IMR-90 (cell line): Measurements from ENCODE around the gene TRAF3IP1. TPM values are rescaled to one million over a fixed set of nuclear protein-coding genes. Genes with fewer than 3 reads are reported as not detected.

Experiments used
- ATAC-seq: fragments of 200-7000 bp; cut with Tn5 transposase; 2 replicates; pipeline ENCODE4 v1.9.1; 2020; ENCODE audit warnings: low read depth, mild to moderate bottlenecking, moderate library complexity
- BruUV-seq: library from RNA; stranded (reverse); fragments of 400-500 nt; replicated peaks from 2 replicates; lab custom pipeline; 2021; lab: Mats Ljungman, UMichigan
- CTCF ChIA-PET: fragments of 300-600 bp; formaldehyde crosslinking; extraction: SDS; loops from one replicate; lab custom pipeline; 2021; ENCODE audit warnings: antibody characterized with exemption; lab: Yijun Ruan, JAX
- POLR2A ChIA-PET: fragments of 300-600 bp; sonication (Branson Sonifier 250); formaldehyde crosslinking; loops from one replicate; lab custom pipeline; 2022; ENCODE audit warnings: antibody characterized with exemption; ENCODE audit not compliant: unreplicated experiment; lab: Charles Lee
- DNase-seq: peaks from one replicate; pipeline ENCODE4 v3.0.0; 2013
- H2AFZ ChIP-seq: replicated peaks from 2 replicates; pipeline ENCODE3; 2013; ENCODE audit warnings: low read length, mild to moderate bottlenecking; ENCODE audit not compliant: poor library complexity
- H2AK5ac ChIP-seq: 2 replicates; pipeline ENCODE4 v1.6.1; 2013; ENCODE audit warnings: low read depth, low read length, inconsistent platforms
- H2AK9ac ChIP-seq: replicated peaks from 2 replicates; pipeline ENCODE3; 2013; ENCODE audit warnings: mild to moderate bottlenecking, low read depth, low read length, moderate library complexity; ENCODE audit not compliant: poor library complexity
- H2BK120ac ChIP-seq: 2 replicates; pipeline ENCODE4 v1.6.1; 2013; ENCODE audit warnings: low read depth, low read length, inconsistent platforms
- H2BK15ac ChIP-seq: 3 replicates; pipeline ENCODE4 v1.6.1; 2013; ENCODE audit warnings: low read depth, low read length, inconsistent platforms
- H2BK20ac ChIP-seq: 2 replicates; pipeline ENCODE4 v1.6.1; 2013; ENCODE audit warnings: low read depth, mild to moderate bottlenecking, inconsistent platforms, low read length, moderate library complexity
- H2BK5ac ChIP-seq: 2 replicates; pipeline ENCODE4 v1.6.1; 2013; ENCODE audit warnings: mild to moderate bottlenecking, low read depth, low read length, inconsistent platforms; ENCODE audit not compliant: poor library complexity, severe bottlenecking
- H3K14ac ChIP-seq: replicated peaks from 2 replicates; pipeline ENCODE4 v1.6.1; 2013; ENCODE audit warnings: low read depth, low read length, inconsistent platforms
- H3K18ac ChIP-seq: 2 replicates; pipeline ENCODE4 v1.6.1; 2013; ENCODE audit warnings: low read depth, low read length, control low read depth
- H3K23ac ChIP-seq: 2 replicates; pipeline ENCODE4 v1.6.1; 2013; ENCODE audit warnings: low read depth, low read length, inconsistent platforms
- H3K27ac ChIP-seq: 2 replicates; pipeline ENCODE4 v1.5.1; 2013; ENCODE audit warnings: mild to moderate bottlenecking, control low read depth, low read length; ENCODE audit not compliant: insufficient read depth
- H3K27me3 ChIP-seq: 2 replicates; pipeline ENCODE4 v1.6.1; 2013; ENCODE audit warnings: low read length; ENCODE audit not compliant: control insufficient read depth, insufficient read depth
- H3K36me3 ChIP-seq: 2 replicates; pipeline ENCODE4 v1.6.1; 2013; ENCODE audit warnings: low read length, mixed read lengths; ENCODE audit not compliant: control insufficient read depth, insufficient read depth
- H3K4ac ChIP-seq: 2 replicates; pipeline ENCODE4 v1.6.1; 2013; ENCODE audit warnings: low read depth, low read length, inconsistent platforms
- H3K4me1 ChIP-seq: 2 replicates; pipeline ENCODE4 v1.6.1; 2013; ENCODE audit warnings: low read length, mixed read lengths; ENCODE audit not compliant: control insufficient read depth, insufficient read depth
- H3K4me2 ChIP-seq: 2 replicates; pipeline ENCODE4 v1.6.1; 2013; ENCODE audit warnings: low read depth, mild to moderate bottlenecking, control low read depth, low read length, moderate library complexity
- H3K4me3 ChIP-seq: 2 replicates; pipeline ENCODE4 v1.5.1; 2013; ENCODE audit warnings: low read depth, mild to moderate bottlenecking, control low read depth, low read length, moderate library complexity; ENCODE audit not compliant: insufficient read depth
- H3K56ac ChIP-seq: 2 replicates; pipeline ENCODE4 v1.6.1; 2013; ENCODE audit warnings: low read length, inconsistent platforms; ENCODE audit not compliant: insufficient read depth; ENCODE audit errors: extremely low read depth
- H3K79me1 ChIP-seq, 2 experiments: 2 replicates each; pipeline ENCODE4 v1.6.1; 2013; ENCODE audit warnings: low read length in 2 of 2, inconsistent platforms in 1 of 2, low read depth in 1 of 2
- H3K9ac ChIP-seq: 2 replicates; pipeline ENCODE4 v1.6.1; 2013; ENCODE audit warnings: low read depth, low read length, control low read depth
- H3K9me1 ChIP-seq: 2 replicates; pipeline ENCODE4 v1.6.1; 2013; ENCODE audit warnings: low read length, inconsistent platforms; ENCODE audit not compliant: insufficient read depth
- H3K9me3 ChIP-seq: 2 replicates; pipeline ENCODE4 v1.6.1; 2013; ENCODE audit warnings: low read length; ENCODE audit not compliant: control insufficient read depth, insufficient read depth
- H4K20me1 ChIP-seq: 2 replicates; pipeline ENCODE4 v1.6.1; 2013; ENCODE audit warnings: low read length, inconsistent platforms; ENCODE audit not compliant: insufficient read depth
- H4K5ac ChIP-seq: 2 replicates; pipeline ENCODE4 v1.6.1; 2013; ENCODE audit warnings: mild to moderate bottlenecking, low read depth, low read length, control low read depth
- H4K8ac ChIP-seq, 2 experiments: 2 replicates each; pipeline ENCODE4 v1.6.1; 2013; ENCODE audit warnings: low read depth in 2 of 2, low read length in 2 of 2, control low read depth in 1 of 2, inconsistent platforms in 1 of 2
- H4K91ac ChIP-seq: 2 replicates; pipeline ENCODE4 v1.6.1; 2013; ENCODE audit warnings: low read depth, low read length, inconsistent platforms; ENCODE audit not compliant: insufficient read depth
- CEBPB ChIP-seq: IDR thresholded peaks from 2 replicates; pipeline ENCODE4 v1.6.1; 2012; ENCODE audit warnings: low read depth, low read length, improper control_type of control experiment
- FOS ChIP-seq: fragments of 150-350 bp; IDR thresholded peaks from 2 replicates; pipeline ENCODE4 v1.6.1; 2016; ENCODE audit warnings: low read depth, low read length
- POLR2A ChIP-seq: IDR thresholded peaks from 2 replicates; pipeline ENCODE4 v1.6.1; 2012; ENCODE audit warnings: mild to moderate bottlenecking, low read depth, low read length
- WGBS, 2 experiments: methylation state at CpG; one replicate each; pipeline versions ENCODE4 v1.1.5 to v1.1.7; 2013; ENCODE audit warnings: missing lambda C conversion rate in 2 of 2; ENCODE audit not compliant: insufficient read length in 1 of 2; ENCODE audit errors: extremely low coverage in 2 of 2; 5-methylcytosine and 5-hydroxymethylcytosine counted together
- dilution Hi-C: fragments of 300-500 bp; cut with HindIII; formaldehyde crosslinking; loops from one replicate; pipeline ENCODE4 v1.14.3; 2018; ENCODE audit warnings: low sequenced_read_pairs; ENCODE audit not compliant: unreplicated experiment
- in situ Hi-C: fragments of 300-500 bp; cut with MboI; formaldehyde crosslinking; loops from 3 replicates; pipeline ENCODE4 v1.14.3; 2019; ENCODE audit warnings: low sequenced_read_pairs, inconsistent platforms, mixed read lengths
- intact Hi-C: fragments of 100-400 bp; cut with micrococcal nuclease; formaldehyde crosslinking; loops from 2 replicates; pipeline ENCODE4 v1.10.0; 2022
- polyA plus RNA-seq, 3 experiments: library from polyadenylated mRNA; depleted of rRNA; stranded (reverse); fragments of >200 nt; gene quantifications; 2 replicates each; pipeline ENCODE4 v1.2.3, GENCODE V29; 2012; ENCODE audit warnings: low replicate concordance in 1 of 3
- total RNA-seq: library from RNA; depleted of rRNA; stranded (reverse); fragments of >200 nt; gene quantifications from 2 replicates; pipeline ENCODE4 v1.2.3, GENCODE V29; 2012

TRAF3IP1 gene
- total and polyA plus RNA-seq, 2 of the 4 experiments (the other 2 are of a cell fraction), result 5.9 to 8.3 TPM

DNA sequence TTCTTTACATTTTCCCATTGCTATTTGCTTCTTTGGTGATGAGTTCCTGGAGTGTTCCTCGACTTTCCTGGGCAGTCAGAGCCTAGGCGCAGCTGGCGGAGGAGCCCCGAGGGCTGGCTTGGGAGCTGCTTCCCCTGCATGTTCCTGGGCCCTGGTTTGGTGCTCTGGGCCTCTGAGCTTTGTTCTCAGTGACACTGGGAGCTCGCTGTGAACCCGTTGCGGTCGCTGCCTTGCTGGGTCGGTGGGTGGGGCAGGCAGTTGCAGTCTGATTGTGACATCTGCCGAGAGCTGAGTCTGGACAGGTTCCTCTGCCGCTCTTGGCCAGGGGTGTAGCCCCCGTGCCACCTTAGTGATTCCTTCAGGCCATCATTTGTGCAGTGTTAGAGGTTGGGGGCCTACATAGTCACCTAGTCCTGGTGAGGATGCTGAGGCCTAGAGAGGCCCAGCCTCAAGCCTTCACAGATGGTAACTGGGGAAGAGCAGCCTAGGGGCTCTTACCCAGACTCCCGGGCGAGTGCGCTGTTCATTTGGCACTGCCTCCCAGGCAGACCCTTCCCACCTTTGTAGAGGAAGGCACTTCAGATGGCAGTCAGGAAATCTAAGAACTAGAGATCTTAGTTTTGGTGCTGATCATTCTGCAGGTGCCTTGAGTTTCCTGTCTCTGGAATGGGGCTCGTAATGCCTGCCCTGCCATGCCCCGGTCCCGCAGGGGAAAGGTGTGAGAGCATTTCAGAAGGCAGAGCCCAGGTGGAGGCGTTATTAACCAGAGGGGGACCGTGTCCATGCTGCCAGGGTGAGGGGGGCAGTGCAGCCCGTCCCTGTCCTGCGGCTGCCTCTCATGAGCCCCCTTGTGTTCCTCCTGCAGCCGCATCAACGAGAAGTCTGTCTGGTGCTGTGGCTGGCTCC, 114.8 kb downstream of the TRAF3IP1 start:
- peak overlapping the region; percentile 98 for H4K91ac ChIP-seq
- H3K9me1 ChIP-seq, result peaks cover 24% of the 10 kb centered on the region
- intact Hi-C loops (loop anchor here (5.0 kb wide), 2 partner anchors 58 to 148 kb away; partner anchors contain the start of gene PER2), in situ Hi-C loops (no loop called here), dilution Hi-C loops (no loop called here)
- CTCF ChIA-PET, result no interaction called here
- H3K9me3 ChIP-seq, result 0 out of 2 replicates have a peak, but pooled peaks cover 4% of the 10 kb centered on the region
- no peak overlapping the region for H3K4me3 ChIP-seq
- peaks cover 16% of the 10 kb centered on the region for H4K20me1 ChIP-seq
- DNase-seq (no peak), ATAC-seq (0 out of 2 replicates have a peak, but pooled peaks have one; percentile 1)
- H2BK20ac ChIP-seq, result peak overlapping the region; percentile 90
- 91% methylated on average over 11 of the region's 24 CpGs; no CpG with 5 or more reads in 1 of the 2 experiments for WGBS, 2 experiments
- peak overlapping the region; percentile 63 for H3K56ac ChIP-seq
- peak overlapping the region; percentile 99 for H2BK5ac ChIP-seq
- H3K27me3 ChIP-seq, result no peaks in the 10 kb centered on the region
- H3K9ac ChIP-seq, result peak overlapping the region; percentile 8
- peak overlapping the region; percentile 51 for H4K5ac ChIP-seq
- peaks cover 29% of the 10 kb centered on the region for H3K36me3 ChIP-seq
- TSS peak; percentile 20 for BruUV-seq
- H4K8ac ChIP-seq, result peak overlapping the region; percentile 67 to 88
- H3K23ac ChIP-seq, result peak overlapping the region; percentile 68
- H3K4me1 ChIP-seq, result peaks cover 28% of the 10 kb centered on the region
- POLR2A ChIA-PET, result no interaction called here
- H3K14ac ChIP-seq, result peak overlapping the region; percentile 75
- TF ChIP-seq FOS, result no peak
- TF ChIP-seq POLR2A, result 0 out of 2 replicates have a peak, but pooled peaks have one; percentile 19
- peak; percentile 27; the same call in 1 of the 2 replicates for TF ChIP-seq CEBPB
- peaks cover 21 to 40% of the 10 kb centered on the region in 2 experiments; a peak in 3 of 4 replicates for H3K79me1 ChIP-seq
- H2AFZ ChIP-seq, result peak overlapping the region; percentile 55
- peak overlapping the region; percentile 94 for H2AK5ac ChIP-seq
- peak overlapping the region; percentile 92 for H3K4ac ChIP-seq
- H2BK15ac ChIP-seq, result peak overlapping the region; percentile 29; the same call in 2 of the 3 replicates
- peak overlapping the region; percentile 70 for H3K18ac ChIP-seq
- peak overlapping the region; percentile 85 for H2AK9ac ChIP-seq
- peak overlapping the region; percentile 64 for H3K4me2 ChIP-seq
- H2BK120ac ChIP-seq, result peak overlapping the region; percentile 91
- H3K27ac ChIP-seq, result peak overlapping the region; percentile 92
